Transverse colon (tissue), 4 donors: ENCODE measurements around the gene MRM2.

Source experiments
- CTCF ChIP-seq, 5 experiments: fragments of 200-600 bp in 3 of 5; fragments of 450-650 bp in 2 of 5; sonication (generic) in 3 of 5; IDR thresholded peaks; 1 replicate in 2 of 5; 2 replicates in 3 of 5; pipeline ENCODE4 v1.5.1; 2016 to 2017; ENCODE audit warnings: antibody characterized with exemption in 5 of 5, inconsistent platforms in 3 of 5, mild to moderate bottlenecking in 2 of 5, moderate library complexity in 1 of 5
- POLR2A ChIP-seq: fragments of 450-650 bp; IDR thresholded peaks from one replicate; pipeline ENCODE4 v1.6.1; 2016; ENCODE audit warnings: antibody characterized with exemption, mild to moderate bottlenecking, moderate library complexity
- POLR2AphosphoS5 ChIP-seq, 3 donors: sonication (generic); formaldehyde crosslinking; IDR thresholded peaks; one replicate each; pipeline ENCODE4 v1.6.1; 2016; ENCODE audit warnings: antibody characterized with exemption in 3 of 3

GRCh38 chr7:2213551-2214215, 28.3 kb downstream of the MRM2 start:
- TF ChIP-seq CTCF (IDR thresholded peaks at IDR 0.05), result no peak
- no peak for TF ChIP-seq POLR2A
- no peak for TF ChIP-seq POLR2AphosphoS5 (IDR thresholded peaks at IDR 0.05)
